Psoas muscle (tissue), 8 donors: ENCODE results near the gene ST3GAL6. TPM values are rescaled to one million over a fixed set of nuclear protein-coding genes. Genes with fewer than 3 reads are reported as not detected.

Experiments
- ATAC-seq, 4 donors: fragments of 200-7000 bp; cut with Tn5 transposase; one replicate each; pipeline ENCODE4 v1.9.1; 2020; ENCODE audit warnings: moderate library complexity in 3 of 4, mild to moderate bottlenecking in 2 of 4
- DNase-seq, 2 donors: peaks; one replicate each; pipeline ENCODE4 v3.0.0-alpha.2; 2020
- H3K27ac ChIP-seq: fragments of 200-600 bp; one replicate; pipeline ENCODE4 v1.8.0; 2022
- H3K27me3 ChIP-seq, 3 donors: fragments of 200-600 bp in 1 of 3; one replicate each; pipeline versions ENCODE4 v1.6.1 to v1.8.0; 2013 to 2022; ENCODE audit warnings: low read length in 2 of 3, mild to moderate bottlenecking in 2 of 3, moderate library complexity in 1 of 3; ENCODE audit not compliant: insufficient read depth in 3 of 3
- H3K36me3 ChIP-seq, 2 donors: fragments of 200-600 bp in 1 of 2; one replicate each; pipeline versions ENCODE4 v1.6.1 to v1.8.0; 2013 to 2022; ENCODE audit warnings: low read depth in 1 of 2, mild to moderate bottlenecking in 1 of 2, moderate library complexity in 1 of 2; ENCODE audit not compliant: insufficient read depth in 1 of 2
- H3K4me1 ChIP-seq: fragments of 200-600 bp; one replicate; pipeline ENCODE4 v1.8.0; 2022
- H3K4me3 ChIP-seq: fragments of 200-600 bp; one replicate; pipeline ENCODE4 v1.8.0; 2022; ENCODE audit warnings: mild to moderate bottlenecking
- H3K9me3 ChIP-seq: fragments of 200-600 bp; one replicate; pipeline ENCODE4 v1.8.0; 2022
- WGBS, 3 donors: extraction: QIAGEN DNeasy Blood & Tissue Kit; methylation state at CpG; one replicate each; pipeline versions ENCODE4 v1.1.6 to v1.1.7; 2013; 5-methylcytosine and 5-hydroxymethylcytosine counted together
- intact Hi-C, 2 donors: fragments of 100-400 bp; cut with DNase I; formaldehyde crosslinking; loops; one replicate each; pipeline versions ENCODE4 v1.11.0 to v1.14.2; 2022
- polyA plus RNA-seq, 3 donors: library from polyadenylated mRNA; stranded (reverse); fragments of 200-250 nt; gene quantifications; one replicate each; pipeline ENCODE4 v1.2.3, GENCODE V29; 2013
- total RNA-seq, 4 donors: library from RNA; stranded (reverse); fragmentation: NEBNext Ultra II Directional in 2 of 4; extraction: Animal tissue kit (Norgen Biotek cat#: 25700) in 2 of 4; gene quantifications; one replicate each; pipeline versions ENCODE4 v1.2.1 to v1.2.4, GENCODE V29; 2021 to 2023
- TF ChIP-seq, protein P1 (sequence below): fragments of 200-600 bp; IDR thresholded peaks from one replicate; pipeline ENCODE4 v1.8.0; 2022; ENCODE audit warnings: antibody characterized with exemption
- donor health status: healthy with polysubstance abuse.
- donor health status: DM: no; HTN: no; CAD: no; lungs with moderate emphysema.
- donor health status: Bipolar disorder and iron deficiency.
- donor health status: healthy.
- donor health status: DM: yes; HTN: yes; CAD: no.
- donor health status: DM: no; HTN: no; CAD: no.
- donor health status: DM: no; HTN: no; CAD: no.
- donor health status: DM: yes; HTN: yes; CAD: no.

ST3GAL6 gene
- total and polyA plus RNA-seq, 7 donors: 7.6 to 22.9 (median 9.4) TPM

DNA sequence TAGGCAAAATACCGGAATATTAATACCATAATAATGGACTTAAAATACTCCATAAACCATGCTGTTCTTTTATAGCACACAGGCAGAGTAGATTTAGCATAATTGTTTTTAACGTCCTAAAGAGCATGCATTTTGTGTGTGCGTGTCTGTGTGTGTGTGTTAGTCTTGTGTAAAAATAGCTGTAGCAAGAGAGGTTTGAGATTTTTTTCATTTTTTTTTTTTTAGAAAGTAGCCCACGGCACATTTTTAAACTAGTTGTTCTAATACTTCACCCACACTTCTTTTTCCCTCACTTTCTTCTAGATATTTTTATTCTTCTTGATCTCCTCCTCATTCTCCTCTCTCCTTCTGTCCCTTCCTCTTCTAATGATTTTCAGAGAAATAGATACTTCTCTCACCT, 7.5 kb upstream of the ST3GAL6 start:
- 54 to 68% (median 54%) methylated on average over 4 of the region's 4 CpGs for WGBS, 3 donors
- intact Hi-C loops: no loop called here
- no peaks in the 10 kb centered on the region for H3K9me3 ChIP-seq
- H3K4me3 ChIP-seq: no peak overlapping the region
- TF ChIP-seq, protein P1, sequence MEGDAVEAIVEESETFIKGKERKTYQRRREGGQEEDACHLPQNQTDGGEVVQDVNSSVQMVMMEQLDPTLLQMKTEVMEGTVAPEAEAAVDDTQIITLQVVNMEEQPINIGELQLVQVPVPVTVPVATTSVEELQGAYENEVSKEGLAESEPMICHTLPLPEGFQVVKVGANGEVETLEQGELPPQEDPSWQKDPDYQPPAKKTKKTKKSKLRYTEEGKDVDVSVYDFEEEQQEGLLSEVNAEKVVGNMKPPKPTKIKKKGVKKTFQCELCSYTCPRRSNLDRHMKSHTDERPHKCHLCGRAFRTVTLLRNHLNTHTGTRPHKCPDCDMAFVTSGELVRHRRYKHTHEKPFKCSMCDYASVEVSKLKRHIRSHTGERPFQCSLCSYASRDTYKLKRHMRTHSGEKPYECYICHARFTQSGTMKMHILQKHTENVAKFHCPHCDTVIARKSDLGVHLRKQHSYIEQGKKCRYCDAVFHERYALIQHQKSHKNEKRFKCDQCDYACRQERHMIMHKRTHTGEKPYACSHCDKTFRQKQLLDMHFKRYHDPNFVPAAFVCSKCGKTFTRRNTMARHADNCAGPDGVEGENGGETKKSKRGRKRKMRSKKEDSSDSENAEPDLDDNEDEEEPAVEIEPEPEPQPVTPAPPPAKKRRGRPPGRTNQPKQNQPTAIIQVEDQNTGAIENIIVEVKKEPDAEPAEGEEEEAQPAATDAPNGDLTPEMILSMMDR: no peak
- no peak for ATAC-seq
- no peaks in the 10 kb centered on the region for H3K27me3 ChIP-seq
- peaks cover 26% of the 10 kb centered on the region for H3K4me1 ChIP-seq
- no peaks in the 10 kb centered on the region for H3K36me3 ChIP-seq
- H3K27ac ChIP-seq: peak overlapping the region; percentile 72
- no peak for DNase-seq

DNA sequence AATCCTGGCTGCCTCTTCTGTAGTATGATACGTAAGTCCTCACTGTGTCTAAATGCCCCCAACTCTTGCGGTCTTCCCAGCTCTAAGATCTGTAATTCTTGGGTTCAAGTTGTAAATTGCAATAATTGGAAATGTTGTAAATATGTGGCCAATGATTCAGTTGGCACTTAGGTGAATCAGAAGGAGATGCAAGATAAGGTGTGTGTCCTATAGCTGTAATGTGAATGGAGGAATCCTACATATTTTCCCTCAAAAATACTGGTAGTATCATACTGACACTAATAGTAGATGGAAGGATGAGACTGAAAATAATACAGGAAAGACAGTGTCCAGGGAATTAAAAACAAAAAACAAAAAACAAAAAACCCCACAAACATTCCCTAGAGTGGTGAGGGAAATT, 3.5 kb upstream of the ST3GAL6 start:
- DNase-seq: no peak
- H3K4me3 ChIP-seq: no peak overlapping the region
- no peaks in the 10 kb centered on the region for H3K9me3 ChIP-seq
- no peak for ATAC-seq
- 95 to 98% (median 96%) methylated on average over 2 of the region's 2 CpGs for WGBS, 3 donors
- intact Hi-C loops: no loop called here
- H3K27me3 ChIP-seq: no peaks in the 10 kb centered on the region
- peaks cover 45% of the 10 kb centered on the region for H3K4me1 ChIP-seq
- no peaks in the 10 kb centered on the region for H3K36me3 ChIP-seq
- TF ChIP-seq, protein P1: no peak
- no peak overlapping the region for H3K27ac ChIP-seq

DNA sequence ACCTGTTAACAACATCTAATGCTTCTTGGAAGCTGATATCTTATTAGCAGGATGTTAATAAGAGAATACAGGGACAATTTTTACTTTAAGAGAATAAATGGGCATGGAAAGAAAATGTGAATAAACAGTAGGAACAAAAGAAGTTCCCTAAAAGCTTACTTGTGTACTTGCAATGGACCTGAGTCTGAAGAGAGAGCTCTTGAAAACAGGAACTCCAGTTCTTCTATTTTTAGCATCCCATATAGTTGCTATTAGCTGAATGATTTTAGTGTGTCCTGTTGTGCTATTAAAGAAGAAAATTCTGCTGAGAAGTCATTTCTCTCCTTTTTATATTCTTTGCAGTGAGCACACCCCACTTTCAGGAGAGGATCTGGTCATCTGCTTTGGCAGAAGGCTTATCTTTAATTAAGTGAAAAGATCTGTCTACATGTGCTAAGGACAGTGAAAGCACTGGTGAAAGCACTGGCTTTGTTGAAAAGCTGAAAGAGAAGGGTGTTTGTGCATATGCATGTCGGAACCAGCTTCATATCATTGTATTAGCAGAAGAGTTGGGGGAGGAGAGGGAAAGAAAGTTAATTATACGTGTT, 1.4 kb upstream of the ST3GAL6 start:
- no peaks in the 10 kb centered on the region for H3K27me3 ChIP-seq
- peak overlapping the region; percentile 42 for H3K27ac ChIP-seq
- H3K4me3 ChIP-seq: no peak overlapping the region
- peaks cover 47% of the 10 kb centered on the region for H3K4me1 ChIP-seq
- TF ChIP-seq, protein P1: no peak
- no peaks in the 10 kb centered on the region for H3K36me3 ChIP-seq
- DNase-seq: no peak
- WGBS, 3 donors: 71 to 79% (median 77%) methylated on average over 2 of the region's 2 CpGs
- peak in 1 of 4 donors; percentile 49 for ATAC-seq
- H3K9me3 ChIP-seq: no peaks in the 10 kb centered on the region
- intact Hi-C loops: no loop called here

DNA sequence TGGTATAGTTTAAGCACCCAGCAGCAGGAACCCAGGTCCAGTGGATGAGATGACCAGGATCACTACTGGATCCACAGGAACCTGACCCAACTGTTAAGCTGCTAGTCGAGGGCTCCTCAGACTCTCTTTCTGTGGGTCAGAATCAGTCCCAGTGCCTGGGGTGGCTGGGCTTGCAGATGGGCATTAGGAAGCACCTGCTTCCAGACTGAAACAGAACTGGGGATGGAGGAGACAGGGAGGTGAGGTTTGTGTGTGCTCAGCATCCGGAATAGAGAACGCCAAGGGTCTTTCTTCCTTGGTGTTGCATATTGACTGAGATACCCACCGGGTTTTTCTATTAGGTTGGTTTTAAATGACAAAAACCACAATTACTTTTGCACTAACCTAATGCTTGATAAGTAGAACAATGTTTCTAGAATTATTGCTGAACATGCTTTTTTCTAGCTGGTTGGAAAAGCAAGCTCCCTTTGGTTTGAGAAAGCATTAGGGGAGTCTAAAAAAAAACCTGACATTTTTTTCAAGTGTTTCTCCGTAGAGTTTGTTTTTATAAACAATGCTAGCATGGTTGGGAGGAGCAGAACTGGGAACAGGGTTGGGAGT, 779 bp downstream of the ST3GAL6 start:
- Histone ChIP-seq H3K27me3 (no peaks in the 10 kb centered on the region), H3K27ac (no peak overlapping the region), H3K4me3 (peak overlapping the region; percentile 5), H3K4me1 (peaks cover 51% of the 10 kb centered on the region), H3K36me3 (no peaks in the 10 kb centered on the region), H3K9me3 (no peaks in the 10 kb centered on the region)
- 47 to 55% (median 51%) methylated on average over 5 of the region's 5 CpGs for WGBS, 3 donors
- intact Hi-C loops: no loop called here
- DNase-seq (no peak), ATAC-seq (peak in 1 of 4 donors; percentile 19)
- TF ChIP-seq, protein P1: no peak

DNA sequence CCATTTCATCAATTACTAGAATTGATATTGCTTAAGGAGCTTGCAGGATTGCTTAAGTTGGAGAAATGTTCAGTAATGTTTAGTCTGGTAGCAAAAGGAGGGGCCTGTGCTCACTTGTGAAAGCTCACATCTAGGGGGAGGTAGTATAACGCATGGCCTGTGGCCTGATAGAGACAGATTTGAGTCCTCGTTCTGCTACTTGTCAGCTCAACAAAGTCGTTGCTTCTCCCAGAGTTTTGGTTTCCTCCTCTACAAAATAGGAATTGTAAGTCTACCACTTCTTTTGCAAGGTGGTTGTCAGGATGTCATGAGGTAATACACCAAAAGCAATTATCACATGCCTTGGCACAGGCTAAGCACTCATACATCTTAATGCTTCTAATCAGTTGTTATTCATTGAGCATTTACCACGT, 1.3 kb downstream of the ST3GAL6 start:
- peak overlapping the region; percentile 5 for H3K4me3 ChIP-seq
- ATAC-seq: no peak
- no peaks in the 10 kb centered on the region for H3K36me3 ChIP-seq
- intact Hi-C loops: no loop called here
- H3K27me3 ChIP-seq: no peaks in the 10 kb centered on the region
- TF ChIP-seq, protein P1: no peak
- peaks cover 56% of the 10 kb centered on the region for H3K4me1 ChIP-seq
- H3K27ac ChIP-seq: no peak overlapping the region
- no peak for DNase-seq
- 45 to 56% (median 51%) methylated on average over 4 of the region's 4 CpGs for WGBS, 3 donors
- no peaks in the 10 kb centered on the region for H3K9me3 ChIP-seq
